ENCODE data around the gene RAVER2.
"Not testable (repeated sequence)": the region's sequence is repeated elsewhere in the genome, so short reads cannot be mapped to it uniquely, and the experiment has no call there.

RAVER2 gene

DNA sequence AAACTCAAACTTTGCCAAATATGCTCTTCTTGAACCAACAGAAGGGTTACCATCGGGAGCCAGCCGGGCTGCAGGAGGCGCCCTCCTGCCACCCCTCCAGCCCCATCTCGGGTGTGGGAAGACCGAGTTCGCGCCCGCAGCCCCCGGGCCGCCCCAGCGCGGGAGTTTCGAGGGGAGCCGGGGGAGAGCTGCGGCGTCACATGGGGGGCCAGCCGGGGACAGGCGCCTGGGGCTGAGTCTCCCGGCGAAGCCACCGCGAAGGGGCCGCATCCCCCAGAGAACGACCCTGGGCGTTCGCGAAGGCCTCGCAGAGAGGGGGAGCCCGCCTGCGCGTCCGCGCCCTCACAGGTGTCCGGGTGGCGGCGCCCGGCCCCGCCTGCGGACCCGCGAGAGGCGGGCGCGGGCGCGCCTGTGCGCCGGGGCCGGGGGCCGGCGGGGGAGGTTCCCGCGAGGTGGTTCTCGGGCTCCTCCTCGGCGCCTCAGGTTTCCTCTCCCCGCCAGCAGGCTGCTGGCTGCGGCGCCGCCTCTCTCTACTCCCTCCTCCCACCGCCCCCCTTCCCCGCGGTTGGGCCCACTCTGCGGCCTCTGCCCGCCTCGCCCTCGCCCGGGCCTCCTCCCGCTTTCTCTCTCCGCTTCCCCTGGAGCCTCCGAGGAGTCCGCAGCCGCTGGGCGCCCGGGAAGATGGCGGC lies at the start of gene RAVER2:
Gene RAVER2, plus strand, starts transcription at position 584 of the 689 bp plus-strand sequence. Its CDS starts 98 bp downstream, at position 682.
- H3K4me3 Mint-ChIP-seq, result peak within 1 kb of the TSS; percentile 84 to 88
- ATAC-seq (peak; percentile 85), DNase-seq (peak; percentile 60 to 67)
- H3K27me3 Mint-ChIP-seq, result peaks cover 7% of the 10 kb centered on the region
- peaks cover 23% of the 10 kb centered on the region for H3K4me1 Mint-ChIP-seq
- H3K27ac Mint-ChIP-seq, result peak within 1 kb of the TSS in 1 of 2 donors; percentile 60
- H3K9me3 Mint-ChIP-seq, result no peaks in the 10 kb centered on the region

GRCh38 chr1:64696879-64697278 lies 48.0 kb upstream of the RAVER2 start:
- H3K4me1 Mint-ChIP-seq, result no peaks in the 10 kb centered on the region
- no peaks in the 10 kb centered on the region for H3K27me3 Mint-ChIP-seq
- H3K27ac Mint-ChIP-seq, result no peak overlapping the region
- no peaks in the 10 kb centered on the region for H3K9me3 Mint-ChIP-seq
- no peak overlapping the region for H3K4me3 Mint-ChIP-seq
- DNase-seq (no peak), ATAC-seq (no peak)

- no peak overlapping the region for H3K4me3 Mint-ChIP-seq
- no peaks in the 10 kb centered on the region for H3K27me3 Mint-ChIP-seq
- H3K9me3 Mint-ChIP-seq, result peaks cover 0 to 4% of the 10 kb centered on the region in 2 donors
- DNase-seq, result no peak
- H3K27ac Mint-ChIP-seq, result no peak overlapping the region
- no peaks in the 10 kb centered on the region for H3K4me1 Mint-ChIP-seq
- no peak for ATAC-seq
These were observed 45.5 kb upstream of the RAVER2 start for GRCh38 chr1:64699327-64699726.

GRCh38 chr1:64701071-64701470 lies 43.8 kb upstream of the RAVER2 start:
- ATAC-seq (no peak), DNase-seq (no peak)
- Mint-ChIP-seq H3K4me1 (no peaks in the 10 kb centered on the region), H3K27me3 (no peaks in the 10 kb centered on the region), H3K4me3 (no peak overlapping the region), H3K9me3 (peaks cover 0 to 4% of the 10 kb centered on the region in 2 donors), H3K27ac (no peak overlapping the region)

- H3K9me3 Mint-ChIP-seq, result peaks cover 0 to 4% of the 10 kb centered on the region in 2 donors
- H3K4me3 Mint-ChIP-seq, result no peak overlapping the region
- DNase-seq, result no peak
- ATAC-seq, result no peak
- no peak overlapping the region for H3K27ac Mint-ChIP-seq
- no peaks in the 10 kb centered on the region for H3K4me1 Mint-ChIP-seq
- H3K27me3 Mint-ChIP-seq, result no peaks in the 10 kb centered on the region
These were observed 43.0 kb upstream of the RAVER2 start for GRCh38 chr1:64701886-64702285.

GRCh38 chr1:64702670-64703069 lies 42.2 kb upstream of the RAVER2 start:
- not testable (repeated sequence) for ATAC-seq, H3K27me3 Mint-ChIP-seq, H3K4me1 Mint-ChIP-seq, DNase-seq, H3K4me3 Mint-ChIP-seq, H3K9me3 Mint-ChIP-seq
- H3K27ac Mint-ChIP-seq, result peak overlapping the region in 1 of 2 donors; percentile 41

DNA sequence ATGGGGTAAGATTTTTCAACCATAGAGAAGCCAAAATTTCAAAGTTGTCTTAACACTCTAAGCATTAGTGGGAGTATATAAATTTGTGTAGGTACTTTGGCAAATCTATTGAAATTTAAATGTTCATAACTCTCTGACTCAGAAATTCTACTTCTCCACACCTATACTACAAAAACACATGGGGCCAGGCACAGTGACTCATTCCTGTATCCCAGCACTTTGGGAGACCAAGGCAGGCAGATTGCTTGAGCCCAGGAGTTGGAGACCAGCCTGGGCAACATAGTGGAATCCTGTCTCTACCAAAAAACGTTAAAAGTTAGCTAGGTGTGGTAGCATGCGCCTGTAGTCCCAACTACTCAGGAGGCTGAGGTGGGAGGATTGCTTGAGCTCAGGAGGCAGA lies 41.3 kb upstream of the RAVER2 start:
- Mint-ChIP-seq H3K9me3 (peaks cover 0 to 4% of the 10 kb centered on the region in 2 donors), H3K27ac (no peak overlapping the region), H3K27me3 (no peaks in the 10 kb centered on the region), H3K4me3 (no peak overlapping the region), H3K4me1 (no peaks in the 10 kb centered on the region)
- no peak for DNase-seq
- no peak for ATAC-seq

- ATAC-seq (no peak), DNase-seq (no peak)
- no peak overlapping the region for H3K27ac Mint-ChIP-seq
- peaks cover 0 to 4% of the 10 kb centered on the region in 2 donors for H3K9me3 Mint-ChIP-seq
- no peak overlapping the region for H3K4me3 Mint-ChIP-seq
- no peaks in the 10 kb centered on the region for H3K27me3 Mint-ChIP-seq
- no peaks in the 10 kb centered on the region for H3K4me1 Mint-ChIP-seq
These were observed 39.3 kb upstream of the RAVER2 start for GRCh38 chr1:64705591-64705990.

- H3K27me3 Mint-ChIP-seq, result peaks cover 5% of the 10 kb centered on the region
- H3K4me3 Mint-ChIP-seq, result no peak overlapping the region
- no peaks in the 10 kb centered on the region for H3K9me3 Mint-ChIP-seq
- H3K4me1 Mint-ChIP-seq, result no peaks in the 10 kb centered on the region
- H3K27ac Mint-ChIP-seq, result no peak overlapping the region
- no peak for DNase-seq
- no peak for ATAC-seq
These were observed 33.6 kb upstream of the RAVER2 start for GRCh38 chr1:64711266-64711665.

DNA sequence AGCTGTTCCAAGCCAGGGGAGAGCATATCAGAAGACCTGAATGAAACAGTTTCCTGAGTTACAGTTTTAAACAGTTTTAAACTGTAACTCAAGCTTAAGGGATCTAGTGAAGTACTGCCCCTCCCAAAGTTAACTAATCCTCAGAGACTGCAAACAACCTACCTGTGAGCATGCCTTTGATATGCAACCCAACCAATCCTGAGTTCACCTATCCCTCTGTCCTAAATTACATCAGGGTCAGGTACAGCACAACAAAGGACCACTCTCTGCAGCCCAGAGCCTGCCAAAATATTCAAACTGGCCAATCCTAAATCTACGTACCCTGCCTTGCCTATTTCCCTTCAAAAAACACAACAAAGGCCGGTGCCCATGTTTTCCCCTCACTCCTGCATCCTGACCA lies 32.8 kb upstream of the RAVER2 start:
- no peak overlapping the region for H3K27ac Mint-ChIP-seq
- peaks cover 5% of the 10 kb centered on the region for H3K27me3 Mint-ChIP-seq
- no peak overlapping the region for H3K4me3 Mint-ChIP-seq
- H3K9me3 Mint-ChIP-seq, result no peaks in the 10 kb centered on the region
- DNase-seq (no peak), ATAC-seq (no peak)
- H3K4me1 Mint-ChIP-seq, result no peaks in the 10 kb centered on the region

DNA sequence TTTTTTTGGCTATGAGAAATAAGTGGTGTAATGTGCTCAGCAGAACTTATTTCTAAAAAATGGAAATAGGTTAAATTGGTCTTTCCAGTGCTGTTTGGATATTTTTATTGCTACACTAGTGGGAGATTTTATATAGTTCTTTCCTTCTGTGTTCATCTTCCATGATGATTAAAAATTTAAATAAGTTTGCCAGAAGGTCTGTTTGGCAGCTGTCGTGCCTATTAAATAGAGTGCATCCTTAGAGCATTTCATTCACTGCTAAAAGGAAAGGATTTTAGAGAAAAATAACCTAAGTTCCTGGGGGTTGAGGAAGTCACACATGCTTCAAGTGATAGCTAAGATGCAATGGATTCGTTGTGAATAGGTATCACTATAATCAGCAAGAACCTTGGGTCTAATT lies 29.7 kb upstream of the RAVER2 start:
- Mint-ChIP-seq H3K9me3 (peaks cover 11 to 15% of the 10 kb centered on the region in 2 donors), H3K4me3 (no peak overlapping the region), H3K27me3 (peaks cover 19% of the 10 kb centered on the region), H3K4me1 (no peaks in the 10 kb centered on the region), H3K27ac (no peak overlapping the region)
- ATAC-seq (no peak), DNase-seq (no peak)

DNA sequence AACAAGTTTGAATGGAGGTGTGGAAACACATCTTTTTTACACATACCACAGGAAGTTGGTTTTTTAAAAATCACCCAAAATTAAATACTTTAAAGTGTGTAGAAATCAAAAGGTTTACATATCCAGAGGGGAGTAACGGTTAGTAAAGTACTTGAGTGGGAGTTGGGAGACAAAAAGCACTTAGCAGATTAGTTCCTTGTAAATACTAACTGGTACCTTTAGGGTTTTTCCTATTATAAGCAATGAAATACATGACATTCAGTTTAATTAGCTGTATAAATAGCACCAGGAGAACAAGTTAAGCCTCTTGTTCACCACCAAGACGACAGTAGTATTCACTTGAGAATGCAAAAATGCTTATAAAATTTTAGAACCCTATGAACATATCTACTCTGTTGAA lies 23.7 kb upstream of the RAVER2 start:
- no peak overlapping the region for H3K4me3 Mint-ChIP-seq
- DNase-seq, result no peak
- no peak overlapping the region for H3K27ac Mint-ChIP-seq
- ATAC-seq, result no peak
- peaks cover 11 to 15% of the 10 kb centered on the region in 2 donors for H3K9me3 Mint-ChIP-seq
- no peaks in the 10 kb centered on the region for H3K4me1 Mint-ChIP-seq
- H3K27me3 Mint-ChIP-seq, result peaks cover 43% of the 10 kb centered on the region

GRCh38 chr1:64721576-64722145 lies 23.2 kb upstream of the RAVER2 start:
- ATAC-seq (no peak), DNase-seq (no peak)
- no peak overlapping the region for H3K4me3 Mint-ChIP-seq
- H3K4me1 Mint-ChIP-seq, result no peaks in the 10 kb centered on the region
- H3K27ac Mint-ChIP-seq, result no peak overlapping the region
- peaks cover 11 to 15% of the 10 kb centered on the region in 2 donors for H3K9me3 Mint-ChIP-seq
- H3K27me3 Mint-ChIP-seq, result peaks cover 43% of the 10 kb centered on the region

DNA sequence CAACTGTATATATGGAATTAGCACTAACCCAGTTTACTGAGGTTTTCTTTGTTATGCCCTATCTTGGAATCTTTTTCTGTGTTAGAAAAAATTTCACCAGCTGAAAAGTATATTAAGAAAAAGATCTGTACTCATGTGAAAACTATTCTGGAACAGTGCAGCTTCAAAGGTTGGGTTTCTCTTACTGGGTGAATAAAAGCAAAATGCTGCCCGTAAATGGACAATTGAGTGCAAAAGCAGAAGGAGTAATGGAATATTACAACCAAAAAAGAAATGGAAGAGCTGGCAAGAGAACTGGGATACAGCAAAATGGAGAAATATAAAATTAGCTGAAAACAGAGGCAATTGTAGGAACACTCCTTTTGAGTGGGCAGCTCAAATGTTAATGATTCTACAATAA lies 17.0 kb upstream of the RAVER2 start:
- ATAC-seq (no peak), DNase-seq (no peak)
- peaks cover 6% of the 10 kb centered on the region for H3K27me3 Mint-ChIP-seq
- no peaks in the 10 kb centered on the region for H3K4me1 Mint-ChIP-seq
- no peak overlapping the region for H3K4me3 Mint-ChIP-seq
- H3K27ac Mint-ChIP-seq, result no peak overlapping the region
- no peaks in the 10 kb centered on the region for H3K9me3 Mint-ChIP-seq

- Mint-ChIP-seq H3K4me3 (no peak overlapping the region), H3K4me1 (no peaks in the 10 kb centered on the region), H3K27ac (no peak overlapping the region), H3K27me3 (no peaks in the 10 kb centered on the region), H3K9me3 (peaks cover 0 to 7% of the 10 kb centered on the region in 2 donors)
- DNase-seq, result no peak
- no peak for ATAC-seq
These were observed 11.1 kb upstream of the RAVER2 start for GRCh38 chr1:64733581-64734286.

- Mint-ChIP-seq H3K27me3 (peaks cover 3% of the 10 kb centered on the region), H3K27ac (no peak overlapping the region), H3K4me3 (no peak overlapping the region), H3K4me1 (no peaks in the 10 kb centered on the region), H3K9me3 (peaks cover 0 to 7% of the 10 kb centered on the region in 2 donors)
- ATAC-seq, result no peak
- DNase-seq, result no peak
These were observed 10.6 kb upstream of the RAVER2 start for GRCh38 chr1:64734287-64734652.
